ENCODE measurements around the gene PTK7.

DNA sequence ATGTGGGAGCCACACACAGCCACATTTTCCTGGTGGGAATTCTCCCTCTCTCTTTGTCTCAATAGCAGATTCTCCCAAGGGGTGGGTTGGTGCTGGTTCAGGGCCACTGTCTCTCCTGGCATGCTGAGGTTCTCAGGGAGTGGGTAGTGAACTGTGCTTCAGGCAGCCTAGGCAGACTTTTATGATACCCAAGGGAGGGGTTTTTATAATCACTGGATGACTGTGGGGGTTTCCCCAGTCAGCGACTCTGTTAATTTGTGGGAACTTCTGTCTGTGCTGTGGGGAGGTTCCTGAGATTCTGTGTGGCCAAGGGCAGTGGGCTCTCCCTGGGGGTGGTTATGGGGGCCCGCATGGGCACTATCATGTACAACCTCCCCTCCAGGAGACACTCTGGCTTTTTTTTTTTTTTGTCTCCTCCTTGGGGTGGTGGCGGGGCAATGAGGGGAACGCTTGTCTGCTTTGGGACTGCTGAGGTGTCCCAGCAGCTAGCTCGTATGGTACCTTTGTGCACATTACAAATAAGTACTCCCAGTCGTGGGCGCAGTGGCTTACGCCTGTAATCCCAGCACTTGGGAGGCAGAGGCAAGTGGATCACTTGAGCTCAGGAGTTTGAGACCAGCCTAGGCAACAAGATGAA lies 10.0 kb downstream of the PTK7 start:
- TF ChIP-seq POLR2AphosphoS5 (IDR thresholded peaks at IDR 0.05) (no peak), POLR2A (IDR thresholded peaks at IDR 0.05) (no peak), EP300 (IDR thresholded peaks at IDR 0.05) (no peak)
- TF ChIP-seq, protein P1, sequence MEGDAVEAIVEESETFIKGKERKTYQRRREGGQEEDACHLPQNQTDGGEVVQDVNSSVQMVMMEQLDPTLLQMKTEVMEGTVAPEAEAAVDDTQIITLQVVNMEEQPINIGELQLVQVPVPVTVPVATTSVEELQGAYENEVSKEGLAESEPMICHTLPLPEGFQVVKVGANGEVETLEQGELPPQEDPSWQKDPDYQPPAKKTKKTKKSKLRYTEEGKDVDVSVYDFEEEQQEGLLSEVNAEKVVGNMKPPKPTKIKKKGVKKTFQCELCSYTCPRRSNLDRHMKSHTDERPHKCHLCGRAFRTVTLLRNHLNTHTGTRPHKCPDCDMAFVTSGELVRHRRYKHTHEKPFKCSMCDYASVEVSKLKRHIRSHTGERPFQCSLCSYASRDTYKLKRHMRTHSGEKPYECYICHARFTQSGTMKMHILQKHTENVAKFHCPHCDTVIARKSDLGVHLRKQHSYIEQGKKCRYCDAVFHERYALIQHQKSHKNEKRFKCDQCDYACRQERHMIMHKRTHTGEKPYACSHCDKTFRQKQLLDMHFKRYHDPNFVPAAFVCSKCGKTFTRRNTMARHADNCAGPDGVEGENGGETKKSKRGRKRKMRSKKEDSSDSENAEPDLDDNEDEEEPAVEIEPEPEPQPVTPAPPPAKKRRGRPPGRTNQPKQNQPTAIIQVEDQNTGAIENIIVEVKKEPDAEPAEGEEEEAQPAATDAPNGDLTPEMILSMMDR (IDR thresholded peaks at IDR 0.05) = no peak
